Measurements from ENCODE around the gene ANKRD7. TPM values are rescaled to one million over a fixed set of nuclear protein-coding genes. Genes with fewer than 3 reads are reported as not detected.

The ANKRD7 gene
- total and polyA plus RNA-seq, 8 donors, result 0.28 to 1.2 (median 0.63) TPM

DNA sequence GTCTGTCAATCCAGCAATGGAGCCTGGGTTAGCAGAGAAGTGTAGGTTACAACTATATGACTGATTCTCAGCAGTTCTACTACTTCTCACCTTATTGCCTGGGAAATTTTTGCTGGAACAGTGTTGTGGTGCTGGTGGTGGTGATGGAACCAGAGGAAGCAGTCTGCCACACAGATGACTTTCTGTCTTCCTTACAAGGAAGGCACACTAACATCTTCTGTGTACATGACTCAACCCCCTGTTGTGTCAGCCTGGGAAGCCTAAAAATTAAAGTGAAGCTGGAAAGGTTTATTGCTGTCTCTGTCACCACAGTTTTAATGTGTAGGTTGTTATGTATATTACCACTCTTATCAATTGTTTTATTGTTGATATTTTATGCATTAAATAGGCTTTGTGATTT is 40.3 kb downstream of the ANKRD7 start:
- TF ChIP-seq, protein P1, sequence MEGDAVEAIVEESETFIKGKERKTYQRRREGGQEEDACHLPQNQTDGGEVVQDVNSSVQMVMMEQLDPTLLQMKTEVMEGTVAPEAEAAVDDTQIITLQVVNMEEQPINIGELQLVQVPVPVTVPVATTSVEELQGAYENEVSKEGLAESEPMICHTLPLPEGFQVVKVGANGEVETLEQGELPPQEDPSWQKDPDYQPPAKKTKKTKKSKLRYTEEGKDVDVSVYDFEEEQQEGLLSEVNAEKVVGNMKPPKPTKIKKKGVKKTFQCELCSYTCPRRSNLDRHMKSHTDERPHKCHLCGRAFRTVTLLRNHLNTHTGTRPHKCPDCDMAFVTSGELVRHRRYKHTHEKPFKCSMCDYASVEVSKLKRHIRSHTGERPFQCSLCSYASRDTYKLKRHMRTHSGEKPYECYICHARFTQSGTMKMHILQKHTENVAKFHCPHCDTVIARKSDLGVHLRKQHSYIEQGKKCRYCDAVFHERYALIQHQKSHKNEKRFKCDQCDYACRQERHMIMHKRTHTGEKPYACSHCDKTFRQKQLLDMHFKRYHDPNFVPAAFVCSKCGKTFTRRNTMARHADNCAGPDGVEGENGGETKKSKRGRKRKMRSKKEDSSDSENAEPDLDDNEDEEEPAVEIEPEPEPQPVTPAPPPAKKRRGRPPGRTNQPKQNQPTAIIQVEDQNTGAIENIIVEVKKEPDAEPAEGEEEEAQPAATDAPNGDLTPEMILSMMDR (IDR thresholded peaks at IDR 0.05), result no peak
- no peaks in the 10 kb centered on the region for H3K4me1 ChIP-seq
- no peaks in the 10 kb centered on the region for H3K27me3 ChIP-seq
- intact Hi-C loops (cut with DNase I), result no loop called here
- no peaks in the 10 kb centered on the region for H3K36me3 ChIP-seq
- ATAC-seq (no peak), FAIRE-seq (no peak), DNase-seq (no peak)
- H3K9me3 ChIP-seq, result no peaks in the 10 kb centered on the region
- no peak overlapping the region for H3K4me3 ChIP-seq
- no peak overlapping the region for H3K27ac ChIP-seq

DNA sequence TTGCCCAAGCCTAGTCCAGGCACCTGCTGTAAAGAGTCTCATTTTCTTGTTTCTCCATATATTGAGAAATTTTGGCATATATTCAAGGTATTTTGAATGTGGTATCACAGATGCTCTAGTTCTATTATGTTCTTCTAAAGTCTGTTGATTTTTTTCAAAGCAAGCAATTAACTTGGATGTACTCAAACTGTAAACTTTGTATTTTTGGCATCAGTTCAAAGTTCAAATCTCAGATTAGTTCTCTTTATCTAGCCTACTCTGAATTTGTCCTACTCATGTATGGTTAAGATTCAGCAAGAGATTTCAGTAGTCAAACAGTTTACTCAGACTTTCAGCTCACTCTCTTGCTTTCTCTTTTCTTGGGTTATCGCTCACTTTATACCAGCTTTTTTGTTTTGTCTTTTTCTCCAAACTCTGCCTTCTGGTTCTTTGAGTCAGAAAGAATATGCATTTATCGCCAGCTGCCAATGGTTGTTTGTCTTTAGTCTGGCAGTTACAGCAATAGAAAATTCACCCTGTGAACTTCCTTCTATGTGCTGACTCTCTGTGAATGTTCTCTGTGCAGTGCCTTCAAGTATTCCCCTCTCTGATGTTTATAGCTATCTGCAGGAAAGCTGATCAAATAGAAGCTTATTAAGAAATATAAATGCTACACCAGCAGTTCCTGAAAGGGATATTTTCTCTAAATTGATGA is 56.0 kb downstream of the ANKRD7 start:
- intact Hi-C loops (cut with DNase I), result no loop called here
- TF ChIP-seq, protein P1 (IDR thresholded peaks at IDR 0.05), result no peak
- Histone ChIP-seq H3K4me3 (no peak overlapping the region), H3K4me1 (no peaks in the 10 kb centered on the region), H3K36me3 (no peaks in the 10 kb centered on the region), H3K27me3 (no peaks in the 10 kb centered on the region), H3K9me3 (no peaks in the 10 kb centered on the region), H3K27ac (no peak overlapping the region)
- ATAC-seq (no peak), DNase-seq (no peak), FAIRE-seq (no peak)
- 45 to 46% methylated on average over 2 of the region's 2 CpGs for WGBS, 2 donors

DNA sequence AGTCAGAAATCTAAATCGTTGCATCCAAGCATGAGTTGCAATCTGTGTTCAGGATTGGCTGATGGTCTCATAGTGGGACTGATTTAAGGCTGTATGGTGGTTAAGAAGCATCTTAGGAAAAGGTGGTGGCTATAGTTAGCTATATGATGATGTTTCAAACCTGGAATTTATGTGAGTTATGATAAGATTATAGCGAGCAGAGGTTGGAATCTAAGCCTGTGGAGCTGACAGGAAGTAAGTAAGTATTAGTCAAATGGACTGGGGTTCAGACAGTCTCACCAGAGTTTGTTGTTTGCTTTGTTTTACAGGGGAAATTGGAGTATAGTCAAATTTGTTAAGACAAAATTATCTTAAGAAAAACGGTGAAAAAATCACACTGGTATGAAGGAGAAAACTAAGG is 56.7 kb downstream of the ANKRD7 start:
- Histone ChIP-seq H3K36me3 (no peaks in the 10 kb centered on the region), H3K4me3 (no peak overlapping the region), H3K4me1 (no peaks in the 10 kb centered on the region), H3K27me3 (no peaks in the 10 kb centered on the region), H3K27ac (no peak overlapping the region), H3K9me3 (no peaks in the 10 kb centered on the region)
- intact Hi-C loops (cut with DNase I), result no loop called here
- TF ChIP-seq, protein P1 (IDR thresholded peaks at IDR 0.05), result no peak
- no peak for ATAC-seq
- 43 to 60% methylated on average over 3 of the region's 3 CpGs for WGBS, 2 donors
- no peak for DNase-seq
- no peak for FAIRE-seq

- H3K27ac ChIP-seq, result no peak overlapping the region
- ATAC-seq, result no peak
These were observed 60.9 kb downstream of the ANKRD7 start for GRCh38 chr7:118285358-118285757.

DNA sequence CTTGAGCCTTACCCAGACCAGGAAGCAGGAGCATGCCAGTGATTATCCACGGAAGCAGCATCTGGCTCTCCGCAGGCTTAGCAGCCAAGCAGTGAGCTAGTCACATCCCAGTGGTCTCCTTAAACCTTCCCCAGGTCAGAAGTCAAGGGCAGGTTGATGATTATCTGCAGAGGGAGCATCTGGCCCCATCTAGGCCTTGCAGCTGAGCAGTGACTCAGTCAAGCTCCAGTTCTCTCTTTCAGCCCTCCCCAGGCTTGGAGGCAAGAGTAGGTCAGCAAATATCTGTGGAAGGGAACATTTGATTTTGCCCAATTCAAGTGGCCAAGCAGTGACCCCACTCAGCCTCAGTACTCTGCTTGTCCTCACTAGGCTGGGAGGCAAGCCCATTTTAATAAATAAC is 61.6 kb downstream of the ANKRD7 start:
- intact Hi-C loops (cut with DNase I), result no loop called here
- ATAC-seq, result no peak
- no peak for DNase-seq
- FAIRE-seq, result no peak
- no peak overlapping the region for H3K4me3 ChIP-seq
- no peaks in the 10 kb centered on the region for H3K4me1 ChIP-seq
- H3K27ac ChIP-seq, result no peak overlapping the region
- no peaks in the 10 kb centered on the region for H3K36me3 ChIP-seq
- TF ChIP-seq, protein P1 (IDR thresholded peaks at IDR 0.05), result no peak
- H3K27me3 ChIP-seq, result no peaks in the 10 kb centered on the region
- WGBS, 2 donors, result 93 to 95% methylated on average over 2 of the region's 2 CpGs
- no peaks in the 10 kb centered on the region for H3K9me3 ChIP-seq

More at GRCh38 chr7:118285358-118285757, 60.9 kb downstream of the ANKRD7 start:
- DNase-seq (no peak), FAIRE-seq (no peak)
- Histone ChIP-seq H3K27me3 (no peaks in the 10 kb centered on the region), H3K36me3 (no peaks in the 10 kb centered on the region), H3K4me3 (no peak overlapping the region), H3K9me3 (no peaks in the 10 kb centered on the region), H3K4me1 (no peaks in the 10 kb centered on the region)
- TF ChIP-seq, protein P1 (IDR thresholded peaks at IDR 0.05), result no peak
- intact Hi-C loops (cut with DNase I), result no loop called here

Data from pancreas (tissue), 10 donors.